Measurements from ENCODE around the gene URM1. TPM values are rescaled to one million over a fixed set of nuclear protein-coding genes. Genes with fewer than 3 reads are reported as not detected.

URM1 gene
- total RNA-seq: 10 to 100 TPM; 22.7 to 31.5 (median 25.5) TPM

- intact Hi-C loops (cut with DNase I): no loop called here
- Histone ChIP-seq H3K4me1 (peaks cover 13 to 49% (median 35%) of the 10 kb centered on the region in 3 donors), H3K4me3 (peak within 1 kb of the TSS; percentile 59 to 93 (median 90)), H3K36me3 (peaks cover 0 to 31% (median 0%) of the 10 kb centered on the region in 3 donors), H3K27ac (peak within 1 kb of the TSS; percentile 91 to 98 (median 95)), H3K27me3 (no peaks in the 10 kb centered on the region), H3K9me3 (no peaks in the 10 kb centered on the region)
- TF ChIP-seq POLR2A (IDR thresholded peaks at IDR 0.05): peak in 3 of 4 donors; percentile 76 to 93 (median 83)
- TF ChIP-seq, protein P1, sequence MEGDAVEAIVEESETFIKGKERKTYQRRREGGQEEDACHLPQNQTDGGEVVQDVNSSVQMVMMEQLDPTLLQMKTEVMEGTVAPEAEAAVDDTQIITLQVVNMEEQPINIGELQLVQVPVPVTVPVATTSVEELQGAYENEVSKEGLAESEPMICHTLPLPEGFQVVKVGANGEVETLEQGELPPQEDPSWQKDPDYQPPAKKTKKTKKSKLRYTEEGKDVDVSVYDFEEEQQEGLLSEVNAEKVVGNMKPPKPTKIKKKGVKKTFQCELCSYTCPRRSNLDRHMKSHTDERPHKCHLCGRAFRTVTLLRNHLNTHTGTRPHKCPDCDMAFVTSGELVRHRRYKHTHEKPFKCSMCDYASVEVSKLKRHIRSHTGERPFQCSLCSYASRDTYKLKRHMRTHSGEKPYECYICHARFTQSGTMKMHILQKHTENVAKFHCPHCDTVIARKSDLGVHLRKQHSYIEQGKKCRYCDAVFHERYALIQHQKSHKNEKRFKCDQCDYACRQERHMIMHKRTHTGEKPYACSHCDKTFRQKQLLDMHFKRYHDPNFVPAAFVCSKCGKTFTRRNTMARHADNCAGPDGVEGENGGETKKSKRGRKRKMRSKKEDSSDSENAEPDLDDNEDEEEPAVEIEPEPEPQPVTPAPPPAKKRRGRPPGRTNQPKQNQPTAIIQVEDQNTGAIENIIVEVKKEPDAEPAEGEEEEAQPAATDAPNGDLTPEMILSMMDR (IDR thresholded peaks at IDR 0.05): peak in 1 of 6 experiments; percentile 5
- WGBS, 2 donors: 0 to 1% methylated on average over 28 to 35 of the region's 55 CpGs
- DNase-seq: peak; percentile 73
Observed at GRCh38 chr9:128370752-128371629, at the start of gene URM1. TSS of gene URM1 (plus strand) at chr9:128371374. CDS start at chr9:128371381, 7 bp downstream.

- TF ChIP-seq, protein P1 (IDR thresholded peaks at IDR 0.05): no peak
- TF ChIP-seq POLR2A (IDR thresholded peaks at IDR 0.05): no peak
Observed at GRCh38 chr9:128321879-128322403, 49.2 kb upstream of the URM1 start.

GRCh38 chr9:128322404-128323211 lies 48.6 kb upstream of the URM1 start, which contains the start of the genes COQ4 and TRUB2:
TSS of gene COQ4 (plus strand) at chr9:128322839. CDS start at chr9:128322859, 20 bp downstream.
TSS of gene TRUB2 (minus strand) at chr9:128322447. CDS start at chr9:128322408, 39 bp downstream.
- WGBS, 2 donors: 0 to 1% methylated on average over 20 to 65 of the region's 83 CpGs
- Histone ChIP-seq H3K27ac (peak within 1 kb of the TSS; percentile 84 to 97 (median 96)), H3K27me3 (no peaks in the 10 kb centered on the region), H3K36me3 (peaks cover 3 to 60% (median 5%) of the 10 kb centered on the region in 3 donors), H3K9me3 (no peaks in the 10 kb centered on the region), H3K4me1 (peaks cover 18 to 50% (median 35%) of the 10 kb centered on the region in 3 donors), H3K4me3 (peak within 1 kb of the TSS; percentile 73 to 94 (median 89))
- peak; percentile 60 for DNase-seq
- intact Hi-C loops (cut with DNase I): no loop called here
- TF ChIP-seq, protein P1 (IDR thresholded peaks at IDR 0.05): peak in 1 of 6 experiments; percentile 13
- peak in 1 of 4 donors; percentile 26 for TF ChIP-seq POLR2A (IDR thresholded peaks at IDR 0.05)

More at GRCh38 chr9:128321879-128322403, 49.2 kb upstream of the URM1 start:
- no peaks in the 10 kb centered on the region for H3K9me3 ChIP-seq
- H3K36me3 ChIP-seq: peaks cover 2 to 60% (median 5%) of the 10 kb centered on the region in 3 donors
- intact Hi-C loops (cut with DNase I): no loop called here
- WGBS, 2 donors: 1 to 3% methylated on average over 14 to 18 of the region's 21 CpGs
- peak overlapping the region; percentile 73 to 94 (median 89) for H3K4me3 ChIP-seq
- no peaks in the 10 kb centered on the region for H3K27me3 ChIP-seq
- DNase-seq: no peak
- peaks cover 18 to 56% (median 35%) of the 10 kb centered on the region in 3 donors for H3K4me1 ChIP-seq
- H3K27ac ChIP-seq: peak overlapping the region; percentile 84 to 97 (median 96)

DNA sequence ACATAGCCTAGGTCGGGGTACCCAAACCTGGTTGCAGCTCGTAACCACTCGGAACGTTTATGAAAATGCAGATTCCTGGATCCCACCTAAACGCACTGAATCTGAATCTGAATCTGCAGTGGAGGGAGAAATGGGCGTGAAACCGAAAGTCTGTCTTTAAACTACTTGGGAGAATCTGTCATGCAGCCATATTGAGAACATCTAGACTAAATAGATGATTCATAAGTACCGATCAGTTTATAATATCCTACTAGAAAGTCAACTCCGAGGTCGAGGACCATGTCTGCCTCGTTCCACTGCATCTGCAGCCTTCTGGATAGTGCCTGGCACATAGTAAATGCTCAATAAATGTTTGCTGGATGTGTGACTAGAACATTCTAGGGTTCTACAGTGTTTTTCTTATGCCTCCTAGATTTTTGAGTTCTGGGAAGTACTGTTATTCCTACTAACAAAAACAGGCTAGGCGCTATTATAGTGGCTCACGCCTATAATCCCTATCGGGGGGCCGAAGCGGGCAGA lies 47.9 kb upstream of the URM1 start:
- Histone ChIP-seq H3K4me3 (peak overlapping the region; percentile 73 to 94 (median 89)), H3K27me3 (no peaks in the 10 kb centered on the region), H3K9me3 (no peaks in the 10 kb centered on the region), H3K4me1 (peaks cover 18 to 56% (median 35%) of the 10 kb centered on the region in 3 donors), H3K27ac (peak overlapping the region; percentile 84 to 97 (median 96)), H3K36me3 (peaks cover 3 to 60% (median 5%) of the 10 kb centered on the region in 3 donors)
- WGBS, 2 donors: 11 to 18% methylated on average over 14 to 16 of the region's 16 CpGs
- DNase-seq: no peak
- no peak for TF ChIP-seq POLR2A (IDR thresholded peaks at IDR 0.05)
- TF ChIP-seq, protein P1 (IDR thresholded peaks at IDR 0.05): no peak
- intact Hi-C loops (cut with DNase I): no loop called here

Measured in esophagus squamous epithelium (tissue), 5 donors.